ENCODE measurements around the gene LIN37. TPM values are rescaled to one million over a fixed set of nuclear protein-coding genes. Genes with fewer than 3 reads are reported as not detected.

Gene LIN37
- total RNA-seq, 1 donor from 2014 or later: 13.1 TPM

DNA sequence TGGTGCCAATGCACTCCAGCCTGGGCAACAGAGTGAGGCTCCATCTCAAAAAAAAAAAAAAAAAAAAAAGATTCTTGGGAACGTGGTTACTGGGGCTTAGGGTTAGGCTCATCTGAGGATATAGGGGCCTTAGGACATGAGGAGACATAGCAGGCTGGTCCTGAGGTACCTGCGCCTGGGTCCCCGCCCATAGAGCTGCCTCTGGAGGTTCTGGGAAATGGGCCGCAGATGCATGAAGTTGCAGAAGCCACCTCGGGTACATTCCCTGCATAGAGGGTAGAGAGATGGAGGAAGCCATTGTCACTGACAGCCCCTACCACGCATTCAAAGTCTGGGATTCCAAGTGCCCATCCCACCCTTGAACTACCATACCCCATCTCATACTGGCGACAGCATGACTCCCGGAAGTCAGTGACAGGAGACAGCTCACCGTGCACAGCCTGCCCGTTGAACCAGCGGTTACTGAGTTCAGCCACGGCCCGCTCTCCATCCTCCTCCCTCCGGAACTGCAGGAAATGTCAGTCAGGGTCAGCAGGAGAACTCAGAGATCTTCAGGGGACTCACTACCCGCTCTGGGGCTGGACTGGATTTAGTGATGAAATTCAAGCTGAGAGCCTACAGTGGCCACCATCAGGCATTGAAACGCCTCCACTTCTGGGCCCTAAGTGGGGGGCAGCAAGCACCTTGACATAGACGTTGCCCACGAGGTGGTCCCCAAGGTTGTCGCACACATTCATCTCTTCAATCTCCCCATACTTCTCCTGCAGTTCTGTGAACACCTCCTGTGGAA, 4.5 kb upstream of the LIN37 start:
- peak overlapping the region; percentile 98 for H3K4me3 Mint-ChIP-seq (ENCODE audit: low read depth)
- TF ChIP-seq, protein P1, sequence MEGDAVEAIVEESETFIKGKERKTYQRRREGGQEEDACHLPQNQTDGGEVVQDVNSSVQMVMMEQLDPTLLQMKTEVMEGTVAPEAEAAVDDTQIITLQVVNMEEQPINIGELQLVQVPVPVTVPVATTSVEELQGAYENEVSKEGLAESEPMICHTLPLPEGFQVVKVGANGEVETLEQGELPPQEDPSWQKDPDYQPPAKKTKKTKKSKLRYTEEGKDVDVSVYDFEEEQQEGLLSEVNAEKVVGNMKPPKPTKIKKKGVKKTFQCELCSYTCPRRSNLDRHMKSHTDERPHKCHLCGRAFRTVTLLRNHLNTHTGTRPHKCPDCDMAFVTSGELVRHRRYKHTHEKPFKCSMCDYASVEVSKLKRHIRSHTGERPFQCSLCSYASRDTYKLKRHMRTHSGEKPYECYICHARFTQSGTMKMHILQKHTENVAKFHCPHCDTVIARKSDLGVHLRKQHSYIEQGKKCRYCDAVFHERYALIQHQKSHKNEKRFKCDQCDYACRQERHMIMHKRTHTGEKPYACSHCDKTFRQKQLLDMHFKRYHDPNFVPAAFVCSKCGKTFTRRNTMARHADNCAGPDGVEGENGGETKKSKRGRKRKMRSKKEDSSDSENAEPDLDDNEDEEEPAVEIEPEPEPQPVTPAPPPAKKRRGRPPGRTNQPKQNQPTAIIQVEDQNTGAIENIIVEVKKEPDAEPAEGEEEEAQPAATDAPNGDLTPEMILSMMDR (IDR thresholded peaks at IDR 0.05; ENCODE audit: unreplicated experiment): no peak
- DNase-seq (ENCODE audit: low spot score, unreplicated experiment): no peak
- H3K4me1 Mint-ChIP-seq (ENCODE audit: low read depth): peaks cover 28% of the 10 kb centered on the region
- H3K9me3 Mint-ChIP-seq (ENCODE audit: low read depth): no peaks in the 10 kb centered on the region
- no peaks in the 10 kb centered on the region for H3K27me3 Mint-ChIP-seq
- peak overlapping the region; percentile 100 for H3K27ac Mint-ChIP-seq
- peaks cover 3% of the 10 kb centered on the region for H3K36me3 Mint-ChIP-seq (ENCODE audit: insufficient read depth)

DNA sequence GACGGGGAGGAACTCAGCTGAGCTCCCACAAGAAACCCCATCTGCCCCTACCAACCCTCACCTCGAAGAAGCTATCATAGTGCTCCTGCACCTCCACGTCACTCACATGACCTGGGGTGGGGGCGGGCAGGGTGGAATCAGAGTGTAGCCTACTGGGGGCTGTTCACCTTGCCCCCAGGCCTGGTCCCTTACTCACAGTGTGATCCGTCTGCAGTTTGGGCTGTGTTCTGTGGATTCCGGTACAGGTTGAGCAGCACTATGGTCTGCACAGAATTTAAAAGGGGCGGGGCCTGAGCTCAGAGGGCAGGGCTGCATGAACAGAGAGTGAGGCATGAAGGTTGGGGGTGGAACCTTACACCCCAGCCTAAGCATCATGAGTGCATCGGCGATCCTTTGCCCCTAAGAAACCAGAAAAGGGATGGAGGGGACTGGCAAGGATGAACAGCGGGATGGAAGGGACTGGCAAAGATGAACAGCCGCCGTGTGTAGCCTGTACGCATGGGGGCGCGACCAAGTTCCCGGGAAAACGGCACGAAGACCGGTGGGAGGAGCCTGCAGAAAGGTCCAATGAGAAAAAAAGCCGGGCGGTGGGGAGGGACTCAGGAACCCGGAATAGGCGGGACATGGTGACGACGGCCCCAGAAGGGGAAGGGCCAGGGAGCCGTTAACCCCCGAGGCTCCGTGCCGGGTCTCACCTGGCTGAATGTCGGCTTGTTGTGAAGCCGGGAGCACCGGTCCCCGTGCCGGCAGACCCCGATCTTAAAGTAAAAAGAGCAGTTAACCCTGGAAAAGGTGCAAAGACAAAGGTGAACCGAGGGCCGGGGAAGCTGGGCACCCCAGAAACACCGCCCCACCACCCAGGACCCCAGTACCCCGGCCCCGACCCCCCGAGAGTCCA, 3.7 kb upstream of the LIN37 start:
- peaks cover 3% of the 10 kb centered on the region for H3K36me3 Mint-ChIP-seq (ENCODE audit: insufficient read depth)
- TF ChIP-seq, protein P1 (IDR thresholded peaks at IDR 0.05; ENCODE audit: unreplicated experiment): peak; percentile 48
- H3K27me3 Mint-ChIP-seq: no peaks in the 10 kb centered on the region
- H3K9me3 Mint-ChIP-seq (ENCODE audit: low read depth): no peaks in the 10 kb centered on the region
- peak; percentile 88 for DNase-seq (ENCODE audit: low spot score, unreplicated experiment)
- H3K4me3 Mint-ChIP-seq (ENCODE audit: low read depth): peak overlapping the region; percentile 98
- peak overlapping the region; percentile 100 for H3K27ac Mint-ChIP-seq
- peaks cover 31% of the 10 kb centered on the region for H3K4me1 Mint-ChIP-seq (ENCODE audit: low read depth)

DNA sequence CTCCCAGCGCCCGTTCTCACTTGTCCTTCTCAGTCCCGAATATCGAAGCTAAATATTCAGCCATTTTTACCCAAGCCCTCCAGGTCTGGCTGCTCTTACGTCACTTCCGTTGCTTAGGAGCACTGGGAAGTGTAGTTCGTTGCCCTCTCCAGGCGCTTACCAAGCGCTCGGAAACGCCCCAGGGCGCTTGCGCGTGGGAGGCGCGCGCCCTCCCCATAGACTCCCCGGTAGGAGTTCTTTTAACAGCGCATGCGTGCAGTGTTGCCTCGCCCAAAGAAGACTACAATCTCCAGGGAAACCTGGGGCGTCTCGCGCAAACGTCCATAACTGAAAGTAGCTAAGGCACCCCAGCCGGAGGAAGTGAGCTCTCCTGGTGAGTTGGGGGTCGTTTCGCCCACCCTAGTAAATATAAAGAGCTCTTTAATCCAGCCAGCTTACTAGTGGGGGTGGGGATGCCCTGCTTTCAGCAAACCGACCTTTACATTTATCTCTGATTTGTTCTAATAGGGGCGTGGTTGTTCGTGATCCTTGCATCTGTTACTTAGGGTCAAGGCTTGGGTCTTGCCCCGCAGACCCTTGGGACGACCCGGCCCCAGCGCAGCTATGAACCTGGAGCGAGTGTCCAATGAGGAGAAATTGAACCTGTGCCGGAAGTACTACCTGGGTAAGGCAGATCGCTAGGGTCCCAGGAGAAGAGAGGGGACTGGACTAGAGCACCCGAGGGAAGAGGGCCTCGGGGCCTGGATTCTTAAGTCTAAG, 2.9 kb upstream of the LIN37 start, which contains the start of the genes PSENEN and U2AF1L4:
Gene PSENEN (plus strand): TSS at position 324 of the 759 bp plus-strand sequence. CDS start 280 bp downstream, at position 604.
Gene U2AF1L4 (minus strand): TSS at position 91 of the 759 bp plus-strand sequence. CDS start 27 bp downstream, at position 64.
- peaks cover 3% of the 10 kb centered on the region for H3K36me3 Mint-ChIP-seq (ENCODE audit: insufficient read depth)
- H3K4me3 Mint-ChIP-seq (ENCODE audit: low read depth): peak within 1 kb of the TSS; percentile 98
- TF ChIP-seq, protein P1 (IDR thresholded peaks at IDR 0.05; ENCODE audit: unreplicated experiment): no peak
- no peaks in the 10 kb centered on the region for H3K9me3 Mint-ChIP-seq (ENCODE audit: low read depth)
- peaks cover 32% of the 10 kb centered on the region for H3K4me1 Mint-ChIP-seq (ENCODE audit: low read depth)
- H3K27ac Mint-ChIP-seq: peak within 1 kb of the TSS; percentile 100
- DNase-seq (ENCODE audit: low spot score, unreplicated experiment): peak; percentile 93
- H3K27me3 Mint-ChIP-seq: no peaks in the 10 kb centered on the region

DNA sequence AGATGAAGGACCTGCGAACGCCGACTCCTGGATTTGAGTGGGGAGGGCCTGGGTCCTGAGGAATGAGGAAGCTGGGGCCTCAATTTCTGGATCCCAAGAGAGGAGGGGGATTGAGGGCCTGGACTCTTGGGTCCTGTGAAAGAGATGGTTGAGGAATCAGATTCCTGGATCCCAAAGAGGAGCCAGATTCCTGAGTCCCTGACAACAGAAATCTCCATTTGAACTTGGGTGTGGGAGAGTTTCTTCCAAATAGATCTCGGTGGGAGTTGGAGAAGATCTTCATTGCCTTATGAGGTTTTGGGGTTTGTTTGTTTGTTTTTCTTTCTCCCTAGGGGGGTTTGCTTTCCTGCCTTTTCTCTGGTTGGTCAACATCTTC, 2.3 kb upstream of the LIN37 start:
- H3K36me3 Mint-ChIP-seq (ENCODE audit: insufficient read depth): peaks cover 3% of the 10 kb centered on the region
- H3K9me3 Mint-ChIP-seq (ENCODE audit: low read depth): no peaks in the 10 kb centered on the region
- no peaks in the 10 kb centered on the region for H3K27me3 Mint-ChIP-seq
- no peak for DNase-seq (ENCODE audit: low spot score, unreplicated experiment)
- TF ChIP-seq, protein P1 (IDR thresholded peaks at IDR 0.05; ENCODE audit: unreplicated experiment): no peak
- H3K4me1 Mint-ChIP-seq (ENCODE audit: low read depth): peaks cover 30% of the 10 kb centered on the region
- peak overlapping the region; percentile 98 for H3K4me3 Mint-ChIP-seq (ENCODE audit: low read depth)
- H3K27ac Mint-ChIP-seq: peak overlapping the region; percentile 100
